KG1 (cell line): ENCODE results near the gene FYTTD1.
"Not testable (repeated sequence)": the region's sequence is repeated elsewhere in the genome, so short reads cannot be mapped to it uniquely, and the experiment has no call there.

Source experiments
- DNase-seq: peaks from one replicate; lab custom pipeline; 2025; lab: John Stamatoyannopoulos, UW

Gene FYTTD1

DNA sequence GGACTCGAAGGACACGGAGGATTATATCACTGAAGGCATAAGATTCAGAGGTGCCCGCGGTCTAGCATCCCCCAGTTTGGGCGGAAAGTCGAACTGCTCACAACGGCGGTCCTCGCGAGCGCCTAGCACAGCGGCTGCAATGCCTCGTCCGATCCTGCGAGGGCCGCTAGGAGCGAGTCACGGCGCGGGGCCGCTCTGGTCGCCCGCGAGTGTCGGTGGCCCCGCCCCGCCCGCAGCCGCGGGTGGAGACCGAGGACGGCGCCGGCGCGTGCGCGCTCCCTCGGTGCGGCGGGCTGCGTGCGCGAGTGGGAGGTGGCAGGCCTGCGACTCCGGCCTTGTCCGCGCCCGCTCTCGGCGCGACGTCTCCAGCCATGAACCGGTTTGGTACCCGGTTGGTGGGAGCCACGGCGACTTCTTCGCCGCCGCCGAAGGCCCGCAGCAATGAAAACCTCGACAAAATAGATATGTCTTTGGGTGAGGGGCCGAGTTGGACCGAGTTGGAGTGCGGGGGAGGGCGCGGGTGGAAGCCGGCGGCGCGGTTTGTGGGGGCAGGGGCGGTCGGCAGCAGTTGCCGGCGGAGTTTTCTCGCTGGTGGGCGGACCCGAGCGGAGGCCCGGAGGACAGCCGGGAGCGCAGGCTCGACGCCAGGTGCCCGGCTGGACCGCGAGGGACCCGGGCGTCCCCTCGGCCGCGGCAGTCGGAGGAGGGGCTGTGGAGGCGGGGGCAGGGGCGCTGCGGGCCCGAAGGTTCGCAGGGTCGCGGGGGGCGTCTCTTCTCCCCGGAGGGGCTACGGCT is at the start of gene FYTTD1:
Gene FYTTD1 (plus strand): TSS at position 283 of the 795 bp plus-strand sequence. CDS start 89 bp downstream, at position 372.
- DNase-seq: peak; percentile 74

- no peak for DNase-seq
These were observed 49.6 kb upstream of the FYTTD1 start for GRCh38 chr3:197700095-197700494.

DNA sequence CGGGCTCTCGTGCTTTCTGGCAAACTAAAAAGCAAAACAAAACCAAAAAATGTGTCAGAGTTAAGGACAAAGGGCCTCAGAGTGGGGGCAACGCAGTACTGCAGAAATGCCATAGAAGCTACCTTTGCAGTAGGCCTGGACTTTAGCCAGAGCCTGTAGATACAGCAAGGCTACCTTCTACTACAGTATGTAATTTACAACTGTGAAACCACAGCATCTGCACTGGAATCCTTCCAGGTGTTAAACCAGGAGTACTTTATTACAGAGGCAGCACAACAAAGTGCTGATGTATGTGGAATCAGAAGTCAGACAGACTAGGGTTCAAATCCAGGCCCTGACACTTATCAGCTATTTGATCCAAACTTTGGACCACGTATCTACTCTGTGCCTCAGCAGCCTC is 47.8 kb upstream of the FYTTD1 start:
- DNase-seq: no peak

DNA sequence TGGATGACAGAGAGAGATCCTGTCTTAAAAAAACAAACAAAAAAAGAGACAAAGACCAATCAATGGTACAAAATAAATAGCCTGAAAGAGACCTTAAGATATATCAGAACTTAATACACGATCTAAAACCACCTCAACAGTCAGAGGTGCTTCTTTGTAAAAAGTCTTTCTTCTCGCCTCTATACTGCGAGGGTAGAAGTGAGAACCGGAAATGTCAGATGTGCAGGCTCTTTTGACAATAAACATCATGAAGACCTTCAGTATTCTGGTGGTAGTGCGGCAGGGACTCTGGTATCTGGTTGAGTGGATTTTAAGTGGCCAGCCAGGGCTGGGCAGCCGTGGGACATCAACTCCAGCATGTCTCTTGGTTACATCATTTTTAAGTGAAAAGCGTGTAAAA is 43.0 kb upstream of the FYTTD1 start:
- DNase-seq: no peak

- DNase-seq: no peak
These were observed 40.5 kb upstream of the FYTTD1 start for GRCh38 chr3:197709135-197709534.

GRCh38 chr3:197710965-197711364 is 38.7 kb upstream of the FYTTD1 start:
- DNase-seq: not testable (repeated sequence)

- DNase-seq: peak; percentile 60
These were observed 37.5 kb upstream of the FYTTD1 start for GRCh38 chr3:197711973-197712707.

DNA sequence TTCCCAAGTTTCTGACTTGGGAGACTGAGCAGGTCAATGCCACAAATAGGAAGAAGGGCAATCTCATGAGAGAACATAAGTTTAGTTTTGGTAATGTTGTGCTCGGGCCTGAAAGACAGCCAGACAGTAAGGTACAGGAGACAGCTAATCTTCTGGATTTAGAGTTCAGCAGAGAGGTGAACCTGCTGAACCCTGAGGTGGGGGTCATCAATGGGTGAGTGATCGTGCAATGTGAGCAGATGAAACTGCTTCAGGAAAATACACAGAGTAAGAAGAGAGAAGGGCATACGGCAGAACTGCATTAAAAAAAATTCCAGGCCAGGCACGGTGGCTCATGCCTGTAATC is 36.2 kb upstream of the FYTTD1 start:
- no peak for DNase-seq

GRCh38 chr3:197714251-197714650 is 35.4 kb upstream of the FYTTD1 start:
- no peak for DNase-seq

- DNase-seq: no peak
These were observed 30.8 kb upstream of the FYTTD1 start for GRCh38 chr3:197718891-197719290.

GRCh38 chr3:197720694-197721093 is 29.0 kb upstream of the FYTTD1 start:
- no peak for DNase-seq

GRCh38 chr3:197722734-197723133 is 26.9 kb upstream of the FYTTD1 start:
- DNase-seq: no peak

DNA sequence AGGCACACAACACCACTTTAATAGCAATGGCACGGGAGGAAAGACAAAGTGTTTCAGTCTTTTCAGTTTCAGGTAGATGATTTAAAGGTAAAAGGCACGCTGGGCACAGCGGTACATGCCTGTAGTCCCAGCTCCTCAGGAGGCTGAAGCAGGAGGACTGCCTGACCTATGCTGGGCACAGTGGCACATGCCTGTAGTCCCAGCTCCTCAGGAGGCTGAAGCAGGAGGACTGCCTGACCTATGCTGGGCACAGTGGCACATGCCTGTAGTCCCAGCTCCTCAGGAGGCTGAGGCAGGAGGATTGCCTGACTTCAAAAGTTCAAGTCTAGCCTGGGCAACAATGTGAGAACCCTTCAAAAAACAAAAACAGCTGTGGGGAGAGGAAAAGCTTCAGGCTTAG is 21.8 kb upstream of the FYTTD1 start:
- not testable (repeated sequence) for DNase-seq

GRCh38 chr3:197728487-197728886 is 21.2 kb upstream of the FYTTD1 start:
- DNase-seq: no peak

GRCh38 chr3:197730200-197730599 is 19.5 kb upstream of the FYTTD1 start:
- no peak for DNase-seq

- DNase-seq: not testable (repeated sequence)
These were observed 18.9 kb upstream of the FYTTD1 start for GRCh38 chr3:197730770-197731169.

- not testable (repeated sequence) for DNase-seq
These were observed 18.2 kb upstream of the FYTTD1 start for GRCh38 chr3:197731483-197731882.

DNA sequence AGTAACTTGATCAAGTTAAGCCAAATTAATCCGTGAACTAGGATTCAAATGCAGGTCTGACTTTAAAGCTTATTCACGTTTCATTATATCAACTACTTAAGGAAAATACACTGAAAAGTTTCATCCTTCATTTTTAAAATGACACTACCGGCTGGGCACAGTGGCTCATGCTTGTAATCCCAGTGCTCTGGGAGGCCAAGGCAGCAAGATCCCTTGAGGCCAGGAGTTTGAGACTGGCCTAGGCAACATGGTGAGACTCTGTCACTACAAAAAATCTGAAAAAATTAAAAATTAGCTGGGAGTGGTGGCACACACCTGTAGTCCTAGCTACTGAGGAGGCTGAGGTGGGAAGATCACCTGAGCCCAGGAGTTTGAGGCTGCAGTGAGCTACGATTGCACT is 16.6 kb upstream of the FYTTD1 start:
- no peak for DNase-seq

- no peak for DNase-seq
These were observed 14.9 kb upstream of the FYTTD1 start for GRCh38 chr3:197734667-197735318.

DNA sequence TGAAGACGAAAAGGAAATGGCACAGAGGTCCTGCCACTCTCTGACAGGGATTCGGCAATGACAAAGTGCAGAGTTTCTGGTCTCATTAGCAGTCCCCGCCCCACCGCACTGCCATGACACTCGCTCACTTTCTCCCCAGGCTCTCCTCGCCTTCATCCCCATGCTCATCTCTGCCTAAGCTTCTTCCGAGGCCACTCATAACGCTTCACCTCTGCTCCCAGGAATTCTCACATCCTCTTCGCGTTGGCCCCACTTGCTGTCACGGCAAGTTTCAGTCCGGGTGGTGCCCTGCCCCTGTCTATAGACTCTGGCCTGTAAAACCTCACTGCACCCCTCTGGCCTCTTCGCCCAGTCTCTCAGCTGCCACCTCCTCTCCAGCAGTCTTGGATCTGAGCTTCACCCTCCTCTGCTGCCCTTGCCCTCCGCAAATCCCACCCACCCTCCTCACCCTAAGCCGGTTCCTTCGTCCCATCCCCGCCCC is 13.6 kb upstream of the FYTTD1 start:
- no peak for DNase-seq

- peak; percentile 91 for DNase-seq
These were observed 13.0 kb upstream of the FYTTD1 start, which contains the start of gene RUBCN for GRCh38 chr3:197736491-197737318. TSS of gene RUBCN (minus strand) at chr3:197736904. CDS start at chr3:197736719, 185 bp downstream.

DNA sequence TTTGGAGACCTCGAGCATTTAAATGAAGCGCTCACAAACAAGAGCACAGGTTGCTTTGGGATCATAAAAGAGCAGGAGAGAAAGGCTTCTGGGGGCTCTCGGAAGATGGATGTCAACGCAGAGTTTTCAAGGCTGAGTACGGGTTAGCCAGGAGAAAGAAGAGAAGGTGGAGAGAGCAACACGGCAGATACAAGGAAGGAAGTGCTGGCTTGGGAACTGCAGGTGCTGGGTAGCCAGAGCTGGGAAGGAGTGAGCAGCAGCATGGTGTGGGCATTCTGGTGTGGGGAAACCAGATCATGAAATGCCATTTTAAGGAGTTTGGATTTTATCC is 12.4 kb upstream of the FYTTD1 start:
- DNase-seq: no peak
